Measurements from ENCODE around the gene PAM. TPM values are rescaled to one million over a fixed set of nuclear protein-coding genes. Genes with fewer than 3 reads are reported as not detected.
"Not testable (repeated sequence)": the region's sequence is repeated elsewhere in the genome, so short reads cannot be mapped to it uniquely, and the experiment has no call there.

Gene PAM
- total and polyA plus RNA-seq, 7 experiments from 2014 or later, result 10.3 to 36.6 (median 13.6) TPM

- no peak for ATAC-seq
- Histone ChIP-seq H3K9me3 (ENCODE audit: control insufficient read depth in 2 of 3, low read length in 3 of 3) (no peaks in the 10 kb centered on the region), H3K36me3 (ENCODE audit: control insufficient read depth in 2 of 3, insufficient read depth in 3 of 3, low read length in 3 of 3) (no peaks in the 10 kb centered on the region), H3K4me1 (ENCODE audit: control insufficient read depth in 2 of 2, insufficient read depth in 2 of 2, low read length in 2 of 2) (no peaks in the 10 kb centered on the region), H3K27me3 (ENCODE audit: control insufficient read depth in 2 of 2, insufficient read depth in 2 of 2, low read length in 2 of 2) (no peaks in the 10 kb centered on the region), H3K27ac (ENCODE audit: low read depth, low read length) (no peak overlapping the region), H3K4me3 (ENCODE audit: low read length) (no peak overlapping the region)
- H3K27ac Mint-ChIP-seq, result no peak overlapping the region
- no peak overlapping the region for H3K4me3 Mint-ChIP-seq
- H3K9me3 Mint-ChIP-seq, result peaks cover 0 to 10% (median 0%) of the 10 kb centered on the region in 11 donors
- no peaks in the 10 kb centered on the region for H3K4me1 Mint-ChIP-seq
- ChIA-PET CTCF (no interaction called here), POLR2A (no interaction called here)
- intact Hi-C loops (cut with micrococcal nuclease), result no loop called here
- no peaks in the 10 kb centered on the region for H3K27me3 Mint-ChIP-seq
- DNase-seq, result no peak
- H3K36me3 Mint-ChIP-seq, result peaks cover 0 to 11% (median 6%) of the 10 kb centered on the region in 5 donors
Measured at GRCh38 chr5:102902647-102903046, 147.5 kb downstream of the PAM start.

GRCh38 chr5:102903074-102903871 lies 148.2 kb downstream of the PAM start:
- CTCF ChIA-PET, result no interaction called here
- DNase-seq (no peak), ATAC-seq (no peak)
- H3K27me3 Mint-ChIP-seq, result no peaks in the 10 kb centered on the region
- peaks cover 0 to 10% (median 0%) of the 10 kb centered on the region in 11 donors for H3K9me3 Mint-ChIP-seq
- no peak overlapping the region for H3K4me3 Mint-ChIP-seq
- Histone ChIP-seq H3K4me3 (ENCODE audit: low read length) (no peak overlapping the region), H3K9me3 (ENCODE audit: control insufficient read depth in 2 of 3, low read length in 3 of 3) (no peaks in the 10 kb centered on the region), H3K4me1 (ENCODE audit: control insufficient read depth in 2 of 2, insufficient read depth in 2 of 2, low read length in 2 of 2) (no peaks in the 10 kb centered on the region), H3K27ac (ENCODE audit: low read depth, low read length) (no peak overlapping the region), H3K27me3 (ENCODE audit: control insufficient read depth in 2 of 2, insufficient read depth in 2 of 2, low read length in 2 of 2) (no peaks in the 10 kb centered on the region), H3K36me3 (ENCODE audit: control insufficient read depth in 2 of 3, insufficient read depth in 3 of 3, low read length in 3 of 3) (no peaks in the 10 kb centered on the region)
- H3K27ac Mint-ChIP-seq, result no peak overlapping the region
- POLR2A ChIA-PET, result no interaction called here
- intact Hi-C loops (cut with micrococcal nuclease), result no loop called here
- H3K4me1 Mint-ChIP-seq, result no peaks in the 10 kb centered on the region
- H3K36me3 Mint-ChIP-seq, result peaks cover 0 to 11% (median 6%) of the 10 kb centered on the region in 5 donors

- H3K4me1 ChIP-seq (ENCODE audit: control insufficient read depth in 2 of 2, insufficient read depth in 2 of 2, low read length in 2 of 2), result no peaks in the 10 kb centered on the region
- ATAC-seq, result no peak
Measured at GRCh38 chr5:102905056-102905455, 150.0 kb downstream of the PAM start.

GRCh38 chr5:102907099-102907498 lies 152.0 kb downstream of the PAM start:
- H3K4me3 Mint-ChIP-seq; H3K36me3 ChIP-seq (ENCODE audit: control insufficient read depth in 2 of 3, insufficient read depth in 3 of 3, low read length in 3 of 3); H3K4me1 ChIP-seq (ENCODE audit: control insufficient read depth in 2 of 2, insufficient read depth in 2 of 2, low read length in 2 of 2); H3K9me3 Mint-ChIP-seq; H3K4me3 ChIP-seq (ENCODE audit: low read length); DNase-seq; H3K27ac Mint-ChIP-seq; intact Hi-C loops (cut with micrococcal nuclease); POLR2A ChIA-PET; H3K27me3 Mint-ChIP-seq; H3K27ac ChIP-seq (ENCODE audit: low read depth, low read length); H3K4me1 Mint-ChIP-seq; H3K9me3 ChIP-seq (ENCODE audit: control insufficient read depth in 2 of 3, low read length in 3 of 3); CTCF ChIA-PET; ATAC-seq; H3K27me3 ChIP-seq (ENCODE audit: control insufficient read depth in 2 of 2, insufficient read depth in 2 of 2, low read length in 2 of 2): not testable (repeated sequence)
- peaks cover 0 to 11% (median 6%) of the 10 kb centered on the region in 5 donors for H3K36me3 Mint-ChIP-seq

More at GRCh38 chr5:102905056-102905455, 150.0 kb downstream of the PAM start:
- intact Hi-C loops (cut with micrococcal nuclease), result no loop called here
- H3K9me3 ChIP-seq (ENCODE audit: control insufficient read depth in 2 of 3, low read length in 3 of 3), result no peaks in the 10 kb centered on the region
- DNase-seq, result no peak
- H3K4me3 Mint-ChIP-seq, result no peak overlapping the region
- no peak overlapping the region for H3K4me3 ChIP-seq (ENCODE audit: low read length)
- H3K27me3 ChIP-seq (ENCODE audit: control insufficient read depth in 2 of 2, insufficient read depth in 2 of 2, low read length in 2 of 2), result no peaks in the 10 kb centered on the region
- H3K36me3 Mint-ChIP-seq, result peaks cover 0 to 11% (median 6%) of the 10 kb centered on the region in 5 donors
- H3K9me3 Mint-ChIP-seq, result peaks cover 0 to 10% (median 0%) of the 10 kb centered on the region in 11 donors
- no peaks in the 10 kb centered on the region for H3K4me1 Mint-ChIP-seq
- no peak overlapping the region for H3K27ac ChIP-seq (ENCODE audit: low read depth, low read length)
- no peaks in the 10 kb centered on the region for H3K36me3 ChIP-seq (ENCODE audit: control insufficient read depth in 2 of 3, insufficient read depth in 3 of 3, low read length in 3 of 3)
- POLR2A ChIA-PET, result no interaction called here
- no peaks in the 10 kb centered on the region for H3K27me3 Mint-ChIP-seq
- CTCF ChIA-PET, result no interaction called here
- H3K27ac Mint-ChIP-seq, result no peak overlapping the region

GRCh38 chr5:102910240-102911226 lies 155.4 kb downstream of the PAM start:
- H3K27me3 ChIP-seq (ENCODE audit: control insufficient read depth in 2 of 2, insufficient read depth in 2 of 2, low read length in 2 of 2), result no peaks in the 10 kb centered on the region
- H3K4me1 ChIP-seq (ENCODE audit: control insufficient read depth in 2 of 2, insufficient read depth in 2 of 2, low read length in 2 of 2), result no peaks in the 10 kb centered on the region
- H3K4me3 ChIP-seq (ENCODE audit: low read length), result no peak overlapping the region
- Mint-ChIP-seq H3K4me1 (no peaks in the 10 kb centered on the region), H3K9me3 (peaks cover 0 to 10% (median 0%) of the 10 kb centered on the region in 11 donors), H3K27ac (no peak overlapping the region), H3K4me3 (no peak overlapping the region), H3K36me3 (peaks cover 0 to 14% (median 7%) of the 10 kb centered on the region in 5 donors), H3K27me3 (no peaks in the 10 kb centered on the region)
- H3K36me3 ChIP-seq (ENCODE audit: control insufficient read depth in 2 of 3, insufficient read depth in 3 of 3, low read length in 3 of 3), result no peaks in the 10 kb centered on the region
- ATAC-seq (no peak), DNase-seq (no peak)
- no peaks in the 10 kb centered on the region for H3K9me3 ChIP-seq (ENCODE audit: control insufficient read depth in 2 of 3, low read length in 3 of 3)
- H3K27ac ChIP-seq (ENCODE audit: low read depth, low read length), result no peak overlapping the region
- intact Hi-C loops (cut with micrococcal nuclease), result no loop called here
- POLR2A ChIA-PET, result no interaction called here
- CTCF ChIA-PET, result no interaction called here

- H3K4me1 Mint-ChIP-seq, result no peaks in the 10 kb centered on the region
- no peak overlapping the region for H3K27ac ChIP-seq (ENCODE audit: low read depth, low read length)
- DNase-seq (no peak), ATAC-seq (no peak)
- no peaks in the 10 kb centered on the region for H3K27me3 Mint-ChIP-seq
- intact Hi-C loops (cut with micrococcal nuclease), result no loop called here
- peaks cover 0 to 2% (median 0%) of the 10 kb centered on the region in 11 donors for H3K9me3 Mint-ChIP-seq
- peaks cover 0 to 5% (median 4%) of the 10 kb centered on the region in 5 donors for H3K36me3 Mint-ChIP-seq
- H3K9me3 ChIP-seq (ENCODE audit: control insufficient read depth in 2 of 3, low read length in 3 of 3), result no peaks in the 10 kb centered on the region
- no peak overlapping the region for H3K27ac Mint-ChIP-seq
- no peaks in the 10 kb centered on the region for H3K4me1 ChIP-seq (ENCODE audit: control insufficient read depth in 2 of 2, insufficient read depth in 2 of 2, low read length in 2 of 2)
- no peak overlapping the region for H3K4me3 ChIP-seq (ENCODE audit: low read length)
- ChIA-PET POLR2A (no interaction called here), CTCF (no interaction called here)
- H3K4me3 Mint-ChIP-seq, result no peak overlapping the region
- no peaks in the 10 kb centered on the region for H3K27me3 ChIP-seq (ENCODE audit: control insufficient read depth in 2 of 2, insufficient read depth in 2 of 2, low read length in 2 of 2)
- no peaks in the 10 kb centered on the region for H3K36me3 ChIP-seq (ENCODE audit: control insufficient read depth in 2 of 3, insufficient read depth in 3 of 3, low read length in 3 of 3)
Measured at GRCh38 chr5:102911973-102912372, 156.9 kb downstream of the PAM start.

All from naive thymus-derived CD4-positive, alpha-beta T cell (primary cell).